ENCODE measurements around the gene PDLIM5. TPM values are rescaled to one million over a fixed set of nuclear protein-coding genes. Genes with fewer than 3 reads are reported as not detected.
A peak's percentile ranks its signal among the peaks of the same experiment; 100 is the strongest.
"Not testable (repeated sequence)": the region's sequence is repeated elsewhere in the genome, so short reads cannot be mapped to it uniquely, and the experiment has no call there.

Gene PDLIM5, protein sequence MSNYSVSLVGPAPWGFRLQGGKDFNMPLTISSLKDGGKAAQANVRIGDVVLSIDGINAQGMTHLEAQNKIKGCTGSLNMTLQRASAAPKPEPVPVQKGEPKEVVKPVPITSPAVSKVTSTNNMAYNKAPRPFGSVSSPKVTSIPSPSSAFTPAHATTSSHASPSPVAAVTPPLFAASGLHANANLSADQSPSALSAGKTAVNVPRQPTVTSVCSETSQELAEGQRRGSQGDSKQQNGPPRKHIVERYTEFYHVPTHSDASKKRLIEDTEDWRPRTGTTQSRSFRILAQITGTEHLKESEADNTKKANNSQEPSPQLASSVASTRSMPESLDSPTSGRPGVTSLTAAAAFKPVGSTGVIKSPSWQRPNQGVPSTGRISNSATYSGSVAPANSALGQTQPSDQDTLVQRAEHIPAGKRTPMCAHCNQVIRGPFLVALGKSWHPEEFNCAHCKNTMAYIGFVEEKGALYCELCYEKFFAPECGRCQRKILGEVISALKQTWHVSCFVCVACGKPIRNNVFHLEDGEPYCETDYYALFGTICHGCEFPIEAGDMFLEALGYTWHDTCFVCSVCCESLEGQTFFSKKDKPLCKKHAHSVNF
- 83.5 TPM for total RNA-seq (ENCODE audit: unreplicated experiment)
- long read RNA-seq, full-length matches to known transcripts = 15 of 23 reads
- long read RNA-seq, partial matches to known transcripts = 3 of 23 reads
- long read RNA-seq, other reads (novel, unspliced or antisense) = 5 of 23 reads

DNA sequence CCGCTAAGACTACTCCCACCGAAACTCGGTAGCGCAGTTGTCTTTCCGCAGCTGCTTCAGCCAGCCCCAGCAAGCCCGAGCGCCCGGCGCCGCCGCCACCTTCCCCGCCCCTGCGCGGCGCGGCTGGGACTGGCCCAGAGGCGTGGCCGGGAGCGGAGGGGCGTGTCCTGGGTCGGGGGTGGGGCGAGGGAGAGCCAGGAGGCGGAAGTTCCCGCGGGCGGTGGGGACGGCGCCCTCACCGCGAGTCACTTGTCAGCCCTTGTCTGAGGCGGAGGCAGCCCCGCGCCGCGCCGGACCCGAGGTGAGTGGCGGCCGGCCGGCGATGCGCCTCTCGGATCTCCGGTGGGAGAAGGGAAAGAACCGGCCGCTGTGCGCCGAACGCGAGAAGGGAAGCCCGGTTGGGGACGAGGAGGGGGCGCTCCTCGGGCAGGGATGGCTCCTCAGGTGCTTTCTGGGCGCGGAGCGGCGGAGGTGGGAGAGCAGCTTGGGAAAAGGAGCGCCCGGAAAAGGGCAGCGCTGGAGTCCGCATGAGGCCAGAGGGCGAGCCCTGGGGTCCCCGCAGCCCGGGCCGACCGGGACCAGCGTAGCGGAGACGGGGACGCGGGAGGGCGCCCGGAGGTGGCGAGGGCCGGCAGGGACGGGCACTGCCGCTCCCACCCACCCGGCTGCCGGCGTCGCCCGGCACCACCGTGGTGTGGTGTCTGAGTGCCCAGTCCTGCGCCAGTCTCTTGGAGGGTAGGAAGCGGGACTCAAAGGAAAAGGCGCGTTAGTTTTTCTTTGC lies at the start of gene PDLIM5:
Gene PDLIM5, plus strand, starts transcription at position 248 of the 781 bp plus-strand sequence. CDS start 3,347 bp downstream, outside the sequence.
- Mint-ChIP-seq H3K4me1 (ENCODE audit: unreplicated experiment) (peaks cover 31% of the 10 kb centered on the region), H3K4me3 (ENCODE audit: unreplicated experiment) (peak within 1 kb of the TSS; percentile 94), H3K27me3 (ENCODE audit: unreplicated experiment) (peaks cover 5% of the 10 kb centered on the region), H3K9me3 (ENCODE audit: unreplicated experiment) (no peaks in the 10 kb centered on the region), H3K36me3 (ENCODE audit: low read depth, unreplicated experiment) (peaks cover 25% of the 10 kb centered on the region), H3K27ac (ENCODE audit: unreplicated experiment) (peak within 1 kb of the TSS; percentile 96)
- peak; percentile 94 for DNase-seq (ENCODE audit: low spot score)
- TF ChIP-seq, protein P1, sequence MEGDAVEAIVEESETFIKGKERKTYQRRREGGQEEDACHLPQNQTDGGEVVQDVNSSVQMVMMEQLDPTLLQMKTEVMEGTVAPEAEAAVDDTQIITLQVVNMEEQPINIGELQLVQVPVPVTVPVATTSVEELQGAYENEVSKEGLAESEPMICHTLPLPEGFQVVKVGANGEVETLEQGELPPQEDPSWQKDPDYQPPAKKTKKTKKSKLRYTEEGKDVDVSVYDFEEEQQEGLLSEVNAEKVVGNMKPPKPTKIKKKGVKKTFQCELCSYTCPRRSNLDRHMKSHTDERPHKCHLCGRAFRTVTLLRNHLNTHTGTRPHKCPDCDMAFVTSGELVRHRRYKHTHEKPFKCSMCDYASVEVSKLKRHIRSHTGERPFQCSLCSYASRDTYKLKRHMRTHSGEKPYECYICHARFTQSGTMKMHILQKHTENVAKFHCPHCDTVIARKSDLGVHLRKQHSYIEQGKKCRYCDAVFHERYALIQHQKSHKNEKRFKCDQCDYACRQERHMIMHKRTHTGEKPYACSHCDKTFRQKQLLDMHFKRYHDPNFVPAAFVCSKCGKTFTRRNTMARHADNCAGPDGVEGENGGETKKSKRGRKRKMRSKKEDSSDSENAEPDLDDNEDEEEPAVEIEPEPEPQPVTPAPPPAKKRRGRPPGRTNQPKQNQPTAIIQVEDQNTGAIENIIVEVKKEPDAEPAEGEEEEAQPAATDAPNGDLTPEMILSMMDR (IDR thresholded peaks at IDR 0.05; ENCODE audit: unreplicated experiment) = no peak

GRCh38 chr4:94402439-94402838 lies 49.3 kb upstream of the PDLIM5 start:
- not testable (repeated sequence) for H3K27ac Mint-ChIP-seq (ENCODE audit: unreplicated experiment); H3K36me3 Mint-ChIP-seq (ENCODE audit: low read depth, unreplicated experiment); H3K9me3 Mint-ChIP-seq (ENCODE audit: unreplicated experiment)

GRCh38 chr4:94403751-94404150 lies 48.0 kb upstream of the PDLIM5 start:
- no peak overlapping the region for H3K4me3 Mint-ChIP-seq (ENCODE audit: unreplicated experiment)
- TF ChIP-seq, protein P1 (IDR thresholded peaks at IDR 0.05; ENCODE audit: unreplicated experiment) = no peak
- no peak for DNase-seq (ENCODE audit: low spot score)
- no peaks in the 10 kb centered on the region for H3K27me3 Mint-ChIP-seq (ENCODE audit: unreplicated experiment)
- no peak overlapping the region for H3K27ac Mint-ChIP-seq (ENCODE audit: unreplicated experiment)
- H3K4me1 Mint-ChIP-seq (ENCODE audit: unreplicated experiment) = no peaks in the 10 kb centered on the region
- H3K9me3 Mint-ChIP-seq (ENCODE audit: unreplicated experiment) = no peaks in the 10 kb centered on the region
- H3K36me3 Mint-ChIP-seq (ENCODE audit: low read depth, unreplicated experiment) = no peaks in the 10 kb centered on the region

More at GRCh38 chr4:94402439-94402838, 49.3 kb upstream of the PDLIM5 start:
- H3K4me3 Mint-ChIP-seq (ENCODE audit: unreplicated experiment); DNase-seq (ENCODE audit: low spot score); H3K27me3 Mint-ChIP-seq (ENCODE audit: unreplicated experiment); H3K4me1 Mint-ChIP-seq (ENCODE audit: unreplicated experiment): not testable (repeated sequence)

DNA sequence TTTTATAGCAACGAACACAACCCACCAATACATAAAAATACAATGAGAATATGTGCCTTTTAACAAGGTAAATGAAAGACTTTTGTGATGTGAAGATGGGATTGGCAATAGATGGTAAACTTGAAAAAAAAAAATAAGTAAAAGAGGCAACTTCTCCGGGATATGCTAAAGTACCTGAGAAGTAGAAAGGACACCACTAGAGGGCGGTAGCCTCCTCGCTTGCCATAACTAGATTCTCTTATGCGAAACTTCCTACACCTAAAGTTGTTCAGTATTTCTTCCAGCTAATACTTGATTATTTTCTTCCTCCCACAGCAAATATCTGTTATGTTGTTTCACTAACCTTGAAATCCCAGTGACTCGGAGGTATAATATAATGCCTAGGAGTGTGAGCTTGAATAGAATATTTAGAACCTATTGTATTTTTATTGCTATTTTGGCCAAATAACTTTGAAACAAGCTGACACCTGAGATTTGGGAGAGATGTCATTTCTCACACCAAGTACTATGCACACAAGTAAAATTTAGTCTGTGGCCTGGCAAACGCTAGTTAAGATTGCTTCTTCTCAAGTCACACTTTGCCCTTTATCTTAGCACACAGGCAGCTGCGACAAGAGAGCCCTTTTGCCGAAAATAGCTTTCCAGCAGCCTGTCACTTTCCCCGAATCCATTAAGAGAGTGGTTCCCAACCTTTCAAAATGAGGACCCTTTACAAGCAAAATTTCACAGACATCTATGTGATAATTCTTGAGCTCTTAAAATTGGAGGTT lies 44.9 kb upstream of the PDLIM5 start:
- no peak overlapping the region for H3K4me3 Mint-ChIP-seq (ENCODE audit: unreplicated experiment)
- TF ChIP-seq, protein P1 (IDR thresholded peaks at IDR 0.05; ENCODE audit: unreplicated experiment) = peak; percentile 63
- no peaks in the 10 kb centered on the region for H3K9me3 Mint-ChIP-seq (ENCODE audit: unreplicated experiment)
- H3K36me3 Mint-ChIP-seq (ENCODE audit: low read depth, unreplicated experiment) = no peaks in the 10 kb centered on the region
- H3K4me1 Mint-ChIP-seq (ENCODE audit: unreplicated experiment) = no peaks in the 10 kb centered on the region
- peak; percentile 60 for DNase-seq (ENCODE audit: low spot score)
- H3K27ac Mint-ChIP-seq (ENCODE audit: unreplicated experiment) = no peak overlapping the region
- no peaks in the 10 kb centered on the region for H3K27me3 Mint-ChIP-seq (ENCODE audit: unreplicated experiment)

DNA sequence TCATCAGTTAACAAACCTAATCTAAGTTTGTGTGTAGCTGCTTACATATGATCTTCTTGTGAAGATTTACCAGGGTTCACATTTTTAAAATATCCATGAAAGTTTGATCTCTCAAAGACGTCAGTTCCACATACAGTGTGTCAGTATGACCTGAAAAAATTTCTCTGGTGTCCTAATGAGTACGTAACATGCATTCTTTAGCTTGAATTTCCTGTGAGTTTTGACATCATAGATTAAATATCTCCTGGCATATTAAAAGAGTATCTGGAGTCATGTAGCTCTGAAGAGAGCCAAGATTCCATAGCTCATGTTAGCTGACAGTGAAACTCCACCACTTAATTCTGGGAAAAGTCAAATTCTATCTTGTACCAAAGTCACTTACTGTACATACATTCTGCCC lies 43.9 kb upstream of the PDLIM5 start:
- Mint-ChIP-seq H3K4me1 (ENCODE audit: unreplicated experiment) (peaks cover 4% of the 10 kb centered on the region), H3K27ac (ENCODE audit: unreplicated experiment) (no peak overlapping the region), H3K27me3 (ENCODE audit: unreplicated experiment) (no peaks in the 10 kb centered on the region), H3K36me3 (ENCODE audit: low read depth, unreplicated experiment) (no peaks in the 10 kb centered on the region), H3K9me3 (ENCODE audit: unreplicated experiment) (no peaks in the 10 kb centered on the region), H3K4me3 (ENCODE audit: unreplicated experiment) (no peak overlapping the region)
- no peak for DNase-seq (ENCODE audit: low spot score)
- TF ChIP-seq, protein P1 (IDR thresholded peaks at IDR 0.05; ENCODE audit: unreplicated experiment) = no peak
